IPS-18a (cell line): ENCODE results near the gene COQ8B.

ENCODE experiments used
- H3K27ac ChIP-seq: one replicate; pipeline ENCODE4 v1.5.1; 2013; ENCODE audit warnings: low read length
- H3K27me3 ChIP-seq: one replicate; pipeline ENCODE4 v1.6.1; 2013; ENCODE audit warnings: mild to moderate bottlenecking, low read length; ENCODE audit not compliant: control insufficient read depth, insufficient read depth
- H3K36me3 ChIP-seq: one replicate; pipeline ENCODE4 v1.6.1; 2013; ENCODE audit warnings: low read depth, low read length; ENCODE audit not compliant: control insufficient read depth
- H3K4me1 ChIP-seq: one replicate; pipeline ENCODE4 v1.6.1; 2013; ENCODE audit warnings: low read depth, low read length; ENCODE audit not compliant: control insufficient read depth
- H3K4me3 ChIP-seq: one replicate; pipeline ENCODE4 v1.5.1; 2013; ENCODE audit warnings: low read length
- H3K9ac ChIP-seq: one replicate; pipeline ENCODE4 v1.6.1; 2013; ENCODE audit warnings: mild to moderate bottlenecking, low read length, moderate library complexity
- H3K9me3 ChIP-seq: one replicate; pipeline ENCODE4 v1.6.1; 2013; ENCODE audit warnings: low read depth, low read length; ENCODE audit not compliant: control insufficient read depth

COQ8B gene

GRCh38 chr19:40695881-40696280 lies 20.8 kb downstream of the COQ8B start:
- H3K9ac ChIP-seq, result no peak overlapping the region
- H3K27me3 ChIP-seq, result no peaks in the 10 kb centered on the region
- peaks cover 14% of the 10 kb centered on the region for H3K36me3 ChIP-seq
- peaks cover 3% of the 10 kb centered on the region for H3K4me1 ChIP-seq
- H3K9me3 ChIP-seq, result no peaks in the 10 kb centered on the region
- no peak overlapping the region for H3K4me3 ChIP-seq
- no peak overlapping the region for H3K27ac ChIP-seq

GRCh38 chr19:40693896-40694295 lies 22.8 kb downstream of the COQ8B start:
- H3K36me3 ChIP-seq, result peaks cover 10% of the 10 kb centered on the region
- no peak overlapping the region for H3K9ac ChIP-seq
- H3K27ac ChIP-seq, result no peak overlapping the region

GRCh38 chr19:40693150-40693788 lies 23.4 kb downstream of the COQ8B start:
- Histone ChIP-seq H3K27ac (no peak overlapping the region), H3K4me1 (peaks cover 8% of the 10 kb centered on the region), H3K9ac (no peak overlapping the region), H3K27me3 (no peaks in the 10 kb centered on the region), H3K9me3 (no peaks in the 10 kb centered on the region), H3K36me3 (peaks cover 10% of the 10 kb centered on the region), H3K4me3 (no peak overlapping the region)

More at GRCh38 chr19:40693896-40694295, 22.8 kb downstream of the COQ8B start:
- Histone ChIP-seq H3K27me3 (no peaks in the 10 kb centered on the region), H3K4me3 (no peak overlapping the region), H3K9me3 (no peaks in the 10 kb centered on the region), H3K4me1 (peaks cover 8% of the 10 kb centered on the region)

GRCh38 chr19:40692212-40692551 lies 24.5 kb downstream of the COQ8B start:
- Histone ChIP-seq H3K4me1 (peaks cover 8% of the 10 kb centered on the region), H3K9ac (no peak overlapping the region), H3K36me3 (peaks cover 10% of the 10 kb centered on the region), H3K9me3 (no peaks in the 10 kb centered on the region), H3K27ac (no peak overlapping the region), H3K27me3 (no peaks in the 10 kb centered on the region), H3K4me3 (no peak overlapping the region)

- Histone ChIP-seq H3K9me3 (no peaks in the 10 kb centered on the region), H3K27ac (no peak overlapping the region), H3K9ac (peak overlapping the region; percentile 85), H3K36me3 (peaks cover 10% of the 10 kb centered on the region), H3K4me3 (no peak overlapping the region), H3K27me3 (no peaks in the 10 kb centered on the region), H3K4me1 (peaks cover 8% of the 10 kb centered on the region)
These were observed 25.1 kb downstream of the COQ8B start for GRCh38 chr19:40691421-40692211.

GRCh38 chr19:40690693-40691420 lies 25.8 kb downstream of the COQ8B start:
- Histone ChIP-seq H3K4me3 (peak overlapping the region; percentile 73), H3K36me3 (peaks cover 9% of the 10 kb centered on the region), H3K4me1 (peaks cover 8% of the 10 kb centered on the region), H3K9ac (peak overlapping the region; percentile 85), H3K27me3 (no peaks in the 10 kb centered on the region), H3K9me3 (no peaks in the 10 kb centered on the region), H3K27ac (peak overlapping the region; percentile 82)

- Histone ChIP-seq H3K4me3 (peak within 1 kb of the TSS; percentile 73), H3K4me1 (peaks cover 8% of the 10 kb centered on the region), H3K9me3 (no peaks in the 10 kb centered on the region), H3K27me3 (no peaks in the 10 kb centered on the region), H3K9ac (peak within 1 kb of the TSS; percentile 85), H3K27ac (peak within 1 kb of the TSS; percentile 82), H3K36me3 (peaks cover 8% of the 10 kb centered on the region)
These were observed 26.5 kb downstream of the COQ8B start, which contains the start of gene NUMBL for GRCh38 chr19:40690050-40690692. Gene NUMBL, minus strand, starts transcription at chr19:40690651. Its CDS starts 168 bp downstream, at chr19:40690483.

- no peaks in the 10 kb centered on the region for H3K9me3 ChIP-seq
- peaks cover 8% of the 10 kb centered on the region for H3K4me1 ChIP-seq
- H3K27ac ChIP-seq, result no peak overlapping the region
- H3K9ac ChIP-seq, result peak overlapping the region; percentile 41
- H3K36me3 ChIP-seq, result peaks cover 8% of the 10 kb centered on the region
- peak overlapping the region; percentile 53 for H3K4me3 ChIP-seq
- no peaks in the 10 kb centered on the region for H3K27me3 ChIP-seq
These were observed 27.2 kb downstream of the COQ8B start for GRCh38 chr19:40689339-40690049.

- Histone ChIP-seq H3K27me3 (no peaks in the 10 kb centered on the region), H3K4me3 (peak overlapping the region; percentile 53), H3K36me3 (peaks cover 6% of the 10 kb centered on the region), H3K4me1 (peaks cover 8% of the 10 kb centered on the region), H3K27ac (no peak overlapping the region), H3K9ac (no peak overlapping the region), H3K9me3 (no peaks in the 10 kb centered on the region)
These were observed 27.7 kb downstream of the COQ8B start for GRCh38 chr19:40688987-40689338.

GRCh38 chr19:40688309-40688708 lies 28.4 kb downstream of the COQ8B start:
- peaks cover 6% of the 10 kb centered on the region for H3K36me3 ChIP-seq

More at GRCh38 chr19:40688309-40688708, 28.4 kb downstream of the COQ8B start:
- Histone ChIP-seq H3K9ac (no peak overlapping the region), H3K27me3 (no peaks in the 10 kb centered on the region), H3K4me1 (peaks cover 8% of the 10 kb centered on the region), H3K4me3 (no peak overlapping the region), H3K27ac (no peak overlapping the region), H3K9me3 (no peaks in the 10 kb centered on the region)
